Cardiac fibroblast (primary cell): ENCODE measurements around the gene SMIM44.

Source experiments
- DNase-seq, 2 donors: peaks; one replicate each; pipeline versions ENCODE4 v3.0.0 to v3.0.0-alpha.2; 2010; ENCODE audit warnings: low read depth in 2 of 2
- H3K4me3 ChIP-seq, 2 donors: replicated peaks in 1 of 2; 1 replicate in 1 of 2; 2 replicates in 1 of 2; pipeline ENCODE4 v1.5.1; 2011; ENCODE audit warnings: low read depth in 2 of 2, low read length in 2 of 2, mild to moderate bottlenecking in 2 of 2, moderate library complexity in 1 of 2
- CTCF ChIP-seq: IDR thresholded peaks from one replicate; pipeline ENCODE4 v1.5.1; 2011; ENCODE audit warnings: low read depth, mild to moderate bottlenecking, low read length, inconsistent platforms

Gene SMIM44

GRCh38 chr19:3443840-3444694 lies 39.2 kb downstream of the SMIM44 start:
- H3K4me3 ChIP-seq, result no peak overlapping the region
- TF ChIP-seq CTCF, result no peak
- DNase-seq, result peak; percentile 29 to 61

- no peak for TF ChIP-seq CTCF
- DNase-seq, result no peak
- H3K4me3 ChIP-seq, result no peak overlapping the region
Measured at GRCh38 chr19:3442487-3443071, 40.7 kb downstream of the SMIM44 start.

GRCh38 chr19:3441986-3442329 lies 41.3 kb downstream of the SMIM44 start:
- TF ChIP-seq CTCF, result no peak
- DNase-seq, result no peak

GRCh38 chr19:3441089-3441985 lies 41.9 kb downstream of the SMIM44 start:
- TF ChIP-seq CTCF, result no peak
- no peak overlapping the region for H3K4me3 ChIP-seq
- DNase-seq, result no peak

More at GRCh38 chr19:3441986-3442329, 41.3 kb downstream of the SMIM44 start:
- no peak overlapping the region for H3K4me3 ChIP-seq

- DNase-seq, result peak in 1 of 2 donors; percentile 43
- peak; percentile 62 for TF ChIP-seq CTCF
- no peak overlapping the region for H3K4me3 ChIP-seq
Measured at GRCh38 chr19:3440082-3440481, 43.2 kb downstream of the SMIM44 start.

- TF ChIP-seq CTCF, result peak; percentile 2
- peak; percentile 97 to 98 for DNase-seq
- peak overlapping the region; percentile 28 to 44 for H3K4me3 ChIP-seq
Measured at GRCh38 chr19:3434630-3435553, 48.3 kb downstream of the SMIM44 start.
